ENCODE measurements around the gene ABHD12B.

DNA sequence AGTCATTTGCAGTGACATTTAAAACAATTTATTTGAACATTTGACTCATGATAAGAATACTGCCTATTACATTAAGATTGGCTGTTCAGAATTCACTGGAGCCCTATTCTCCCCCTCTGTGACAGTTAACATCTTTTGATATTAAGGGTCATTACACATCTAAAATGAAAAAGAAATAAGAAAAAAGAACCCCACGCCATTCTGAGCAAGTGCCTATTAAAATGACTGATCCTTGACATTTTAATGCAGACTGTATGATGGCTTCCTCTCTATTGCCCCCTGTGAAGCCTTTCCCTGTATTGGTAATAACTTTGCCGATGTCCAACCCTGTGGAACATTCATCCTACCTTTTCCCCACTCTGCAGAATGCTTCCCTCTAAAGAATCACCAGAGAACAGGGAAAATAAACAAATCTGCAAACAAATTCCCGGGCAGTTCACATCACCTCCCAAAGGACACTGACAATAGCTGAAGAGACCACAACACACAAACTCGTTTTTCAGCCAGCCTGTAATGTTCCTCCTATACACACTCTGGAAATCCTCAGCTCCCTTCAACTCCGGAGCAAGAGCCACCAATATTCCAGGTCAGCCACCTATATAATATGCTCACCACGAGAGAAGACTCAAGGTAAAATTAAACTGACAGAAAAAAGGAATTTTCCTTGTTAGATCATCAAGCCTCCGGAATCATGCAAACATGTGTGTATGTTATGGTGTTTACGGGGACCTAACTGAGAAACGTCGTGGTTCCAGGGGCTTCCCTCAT lies 42.9 kb upstream of the ABHD12B start:
- TF ChIP-seq SMARCE1 (IDR thresholded peaks at IDR 0.05; ENCODE audit: borderline replicate concordance) (no peak), ZNF746 (CRISPR knock-in tag; IDR thresholded peaks at IDR 0.05) (no peak), RNF2 (conservative IDR thresholded peaks at IDR 0.05; ENCODE audit: low read depth) (no peak), TBP (CRISPR knock-in tag; IDR thresholded peaks at IDR 0.05) (no peak), POLR2A (IDR thresholded peaks at IDR 0.05; ENCODE audit: insufficient read depth in 1 of 2, low read depth in 2 of 2, low read length in 2 of 2) (no peak), SALL2 (CRISPR knock-in tag; IDR thresholded peaks at IDR 0.05) (no peak), ETV5 (CRISPR knock-in tag; IDR thresholded peaks at IDR 0.05; ENCODE audit: borderline replicate concordance) (no peak), ZNF253 (CRISPR knock-in tag; IDR thresholded peaks at IDR 0.05; ENCODE audit: borderline replicate concordance) (no peak), PHF8 (CRISPR knock-in tag; IDR thresholded peaks at IDR 0.05) (no peak), SRSF9 (IDR thresholded peaks at IDR 0.05; ENCODE audit: borderline replicate concordance, insufficient read depth, low read depth, low read length, poor library complexity, severe bottlenecking) (no peak), ARID2 (CRISPR knock-in tag; IDR thresholded peaks at IDR 0.05; ENCODE audit: borderline replicate concordance) (no peak)
- TF ChIP-seq, protein P1, sequence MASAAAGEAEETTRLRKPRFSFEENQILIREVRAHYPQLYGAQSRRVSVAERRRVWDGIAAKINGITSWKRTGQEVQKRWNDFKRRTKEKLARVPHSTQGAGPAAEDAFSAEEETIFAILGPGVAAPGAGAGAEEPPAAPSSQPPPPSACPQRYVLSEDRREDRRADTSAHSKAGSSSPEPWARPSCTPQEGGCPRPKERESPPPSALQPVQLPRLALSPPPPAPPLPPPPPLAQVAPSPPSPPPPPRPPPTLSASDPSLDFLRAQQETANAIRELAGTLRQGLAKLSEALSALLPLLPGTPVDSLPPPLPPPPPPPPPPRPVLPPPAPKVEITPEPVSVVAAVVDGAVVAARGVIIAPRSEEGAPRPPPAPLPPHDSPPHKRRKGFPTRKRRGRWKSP (CRISPR knock-in tag; IDR thresholded peaks at IDR 0.05): no peak
- TF ChIP-seq, protein P2, sequence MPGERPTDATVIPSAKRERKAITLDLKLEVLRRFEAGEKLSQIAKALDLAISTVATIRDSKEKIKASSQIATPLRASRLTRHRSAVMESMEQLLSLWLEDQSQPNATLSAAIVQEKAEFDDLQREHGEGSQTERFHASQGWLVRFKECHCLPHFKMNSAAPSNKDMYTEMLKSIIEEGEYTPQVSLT (CRISPR knock-in tag; IDR thresholded peaks at IDR 0.05; ENCODE audit: borderline replicate concordance, low read depth): no peak
